CD4-positive, alpha-beta memory T cell (primary cell): ENCODE results near the gene ZNF268. TPM values are rescaled to one million over a fixed set of nuclear protein-coding genes. Genes with fewer than 3 reads are reported as not detected.

Experiments
- CTCF ChIA-PET: fragments of 350-600 bp; sonication (Branson Sonifier 250); formaldehyde crosslinking; loops from one replicate; lab custom pipeline; 2021; ENCODE audit warnings: inconsistent platforms; ENCODE audit not compliant: partially characterized antibody; lab: Charles Lee
- POLR2A ChIA-PET: fragments of 350-600 bp; sonication (Branson Sonifier 250); formaldehyde crosslinking; loops from one replicate; lab custom pipeline; 2021; ENCODE audit not compliant: partially characterized antibody; lab: Charles Lee
- DNase-seq, 5 donors: peaks; one replicate each; pipeline versions ENCODE4 v3.0.0 to v3.0.0-alpha.2; 2020 to 2022; ENCODE audit warnings: mixed read lengths in 1 of 5
- H3K27ac ChIP-seq: one replicate; pipeline ENCODE4 v1.7.0; 2013; ENCODE audit warnings: low read depth, low read length
- H3K27me3 ChIP-seq: 2 replicates; pipeline ENCODE4 v1.7.0; 2013; ENCODE audit warnings: mild to moderate bottlenecking, low read length, moderate library complexity; ENCODE audit not compliant: insufficient read depth
- H3K36me3 ChIP-seq: 2 replicates; pipeline ENCODE4 v1.7.0; 2013; ENCODE audit warnings: mild to moderate bottlenecking, low read length, moderate library complexity; ENCODE audit not compliant: insufficient read depth
- H3K4me1 ChIP-seq: 2 replicates; pipeline ENCODE4 v1.7.0; 2013; ENCODE audit warnings: mild to moderate bottlenecking, low read length, moderate library complexity; ENCODE audit not compliant: insufficient read depth
- H3K4me3 ChIP-seq, 2 donors: one replicate each; pipeline ENCODE4 v1.7.0; 2013; ENCODE audit warnings: low read length in 2 of 2, mild to moderate bottlenecking in 1 of 2
- H3K9me3 ChIP-seq, 2 donors: one replicate each; pipeline ENCODE4 v1.7.0; 2013; ENCODE audit warnings: low read length in 2 of 2, control low read depth in 1 of 2; ENCODE audit not compliant: control insufficient read depth in 1 of 2
- H3K27ac Mint-ChIP-seq, 7 donors: one replicate each; pipeline ENCODE4 v1.8.0; 2020 to 2021; ENCODE audit warnings: mixed read lengths in 7 of 7, mild to moderate bottlenecking in 6 of 7, inconsistent platforms in 3 of 7, moderate library complexity in 3 of 7
- H3K27me3 Mint-ChIP-seq, 2 donors: one replicate each; pipeline ENCODE4 v1.8.0; 2020 to 2021; ENCODE audit warnings: mixed read lengths in 2 of 2
- H3K36me3 Mint-ChIP-seq, 2 donors: one replicate each; pipeline ENCODE4 v1.8.0; 2020 to 2021; ENCODE audit warnings: mixed read lengths in 2 of 2, inconsistent platforms in 1 of 2, mild to moderate bottlenecking in 1 of 2
- H3K4me1 Mint-ChIP-seq, 4 donors: one replicate each; pipeline ENCODE4 v1.8.0; 2020 to 2021; ENCODE audit warnings: mixed read lengths in 4 of 4, mild to moderate bottlenecking in 1 of 4
- H3K4me3 Mint-ChIP-seq, 8 donors: one replicate each; pipeline ENCODE4 v1.8.0; 2020 to 2021; ENCODE audit warnings: mixed read lengths in 8 of 8, mild to moderate bottlenecking in 7 of 8, moderate library complexity in 6 of 8, inconsistent platforms in 3 of 8
- H3K9me3 Mint-ChIP-seq, 8 donors: one replicate each; pipeline ENCODE4 v1.8.0; 2020 to 2021; ENCODE audit warnings: mixed read lengths in 8 of 8, mild to moderate bottlenecking in 5 of 8, inconsistent platforms in 3 of 8, moderate library complexity in 1 of 8
- intact Hi-C: fragments of 100-400 bp; cut with micrococcal nuclease; formaldehyde crosslinking; loops from one replicate; pipeline ENCODE4 v1.15.1; 2023
- polyA plus RNA-seq, 2 donors: library from polyadenylated mRNA; unstranded; fragments of 300-500 nt; fragmentation: Illumina TruSeq; gene quantifications; one replicate each; pipeline ENCODE4 v1.2.3, GENCODE V29; 2021
- total RNA-seq, 2 experiments: library from RNA; stranded (reverse); gene quantifications; one replicate each; pipeline ENCODE4 v1.2.3, GENCODE V29; 2021

Gene ZNF268
- total RNA-seq (10 to 100 TPM; 34.9 to 39.6 TPM), polyA plus RNA-seq (10 to 100 TPM; 18.5 to 19.6 TPM)

DNA sequence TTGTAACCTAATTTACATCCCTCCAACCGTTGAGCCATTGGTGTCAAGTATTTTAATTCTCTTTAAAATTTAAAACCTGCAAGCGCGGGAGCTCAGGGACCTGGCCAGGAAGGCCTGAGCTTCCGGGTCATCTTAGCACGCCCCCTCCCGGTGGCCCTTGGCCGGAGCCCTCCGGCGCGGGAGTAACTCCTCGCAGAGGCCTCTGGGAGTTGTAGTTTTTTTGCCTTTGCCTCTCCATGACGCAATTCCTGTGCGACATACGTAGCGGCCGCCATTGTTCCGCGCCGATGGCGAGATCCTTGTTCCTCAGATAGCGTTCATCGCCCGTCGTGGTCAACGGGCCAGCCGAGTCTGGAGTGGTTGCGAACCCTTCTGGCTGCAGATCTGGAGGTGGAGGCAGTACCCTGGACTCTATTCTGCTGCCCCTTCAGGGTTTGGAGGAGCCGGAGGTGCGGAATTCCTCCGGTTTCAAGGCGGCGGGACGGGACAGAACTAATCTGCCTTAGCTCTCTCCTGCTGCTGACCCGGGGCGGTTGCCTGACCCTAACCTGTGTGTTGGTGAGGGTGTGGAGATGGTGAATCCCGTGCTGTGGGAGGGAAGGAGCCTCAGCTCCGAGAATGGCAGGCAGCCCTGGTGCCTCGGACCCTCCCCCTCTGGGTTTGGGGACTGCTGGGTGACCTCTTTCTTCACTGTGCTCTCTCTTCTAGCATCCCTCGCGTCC is at the start of gene ZNF268:
ZNF268 (plus strand) TSS at position 258 of the 722 bp plus-strand sequence. CDS start 503 bp downstream, outside the sequence.
- peak within 1 kb of the TSS; percentile 96 to 100 for H3K4me3 ChIP-seq
- CTCF ChIA-PET = interaction anchor here (0.7 to 2.3 kb wide), 11 partner anchors 10 to 413 kb away, joined by 3 to 20 read pairs (median 4); partner anchors contain the start of genes ZNF10, ZNF140 and ZNF26
- POLR2A ChIA-PET = interaction anchor here (0.6 to 3.0 kb wide), 8 partner anchors 11 to 272 kb away, joined by 3 to 43 read pairs (median 4); partner anchors contain the start of genes ZNF10, ZNF140, ZNF26 and ZNF84
- peaks cover 57 to 65% of the 10 kb centered on the region in 2 donors for H3K36me3 Mint-ChIP-seq
- peaks cover 10% of the 10 kb centered on the region for H3K4me1 ChIP-seq
- peaks cover 19 to 34% (median 23%) of the 10 kb centered on the region in 4 donors for H3K4me1 Mint-ChIP-seq
- peak within 1 kb of the TSS; percentile 89 to 97 (median 94) for H3K4me3 Mint-ChIP-seq
- H3K9me3 Mint-ChIP-seq = peaks cover 10 to 87% (median 52%) of the 10 kb centered on the region in 8 donors
- peaks cover 0 to 25% of the 10 kb centered on the region in 2 donors for H3K9me3 ChIP-seq
- peaks cover 24% of the 10 kb centered on the region for H3K36me3 ChIP-seq
- H3K27me3 Mint-ChIP-seq = no peaks in the 10 kb centered on the region
- intact Hi-C loops = loop anchor here (1.0 kb wide), 6 partner anchors 51 to 294 kb away; partner anchors contain the start of genes CHFR, ZNF10, ZNF140 and ZNF26
- H3K27ac Mint-ChIP-seq = peak within 1 kb of the TSS; percentile 91 to 98 (median 96)
- peak; percentile 84 to 89 (median 85) for DNase-seq
- H3K27ac ChIP-seq = peak within 1 kb of the TSS; percentile 73
- H3K27me3 ChIP-seq = no peaks in the 10 kb centered on the region

DNA sequence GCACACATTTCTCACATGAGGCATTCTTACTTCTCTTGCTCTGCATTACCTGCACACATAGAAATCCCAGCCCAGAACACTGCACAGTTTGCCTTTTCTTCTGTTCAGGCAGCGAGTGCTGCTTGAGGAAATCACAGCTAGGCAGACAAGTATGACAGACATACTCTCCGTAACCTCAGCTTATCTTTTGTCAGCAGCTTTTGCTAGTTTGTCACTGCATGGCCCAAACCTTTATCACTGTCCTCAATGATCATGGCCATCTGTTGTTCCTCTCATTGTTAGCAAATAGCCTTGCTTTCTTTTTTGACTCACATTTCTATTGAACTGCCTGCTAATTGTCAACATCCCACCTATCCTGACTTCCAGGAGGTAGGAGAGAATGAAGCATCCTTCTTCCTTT is 45.5 kb upstream of the ZNF268 start:
- ChIA-PET CTCF (interaction anchor here (1.5 kb wide), 1 partner anchor 15 kb away, joined by 3 read pairs; no protein-coding TSS in a partner anchor), POLR2A (no interaction called here)
- no peak overlapping the region for H3K27ac ChIP-seq
- peak overlapping the region in 2 of 8 donors; percentile 15 to 22 for H3K4me3 Mint-ChIP-seq
- H3K9me3 Mint-ChIP-seq = peaks cover 11 to 94% (median 88%) of the 10 kb centered on the region in 8 donors
- H3K4me1 Mint-ChIP-seq = peaks cover 4 to 14% (median 8%) of the 10 kb centered on the region in 4 donors
- no peak for DNase-seq
- H3K4me1 ChIP-seq = peaks cover 10% of the 10 kb centered on the region
- no peaks in the 10 kb centered on the region for H3K27me3 ChIP-seq
- no peaks in the 10 kb centered on the region for H3K27me3 Mint-ChIP-seq
- H3K36me3 ChIP-seq = peaks cover 18% of the 10 kb centered on the region
- H3K36me3 Mint-ChIP-seq = peaks cover 83 to 87% of the 10 kb centered on the region in 2 donors
- H3K4me3 ChIP-seq = no peak overlapping the region
- no peak overlapping the region for H3K27ac Mint-ChIP-seq
- peaks cover 10 to 40% of the 10 kb centered on the region in 2 donors for H3K9me3 ChIP-seq
- intact Hi-C loops = no loop called here

DNA sequence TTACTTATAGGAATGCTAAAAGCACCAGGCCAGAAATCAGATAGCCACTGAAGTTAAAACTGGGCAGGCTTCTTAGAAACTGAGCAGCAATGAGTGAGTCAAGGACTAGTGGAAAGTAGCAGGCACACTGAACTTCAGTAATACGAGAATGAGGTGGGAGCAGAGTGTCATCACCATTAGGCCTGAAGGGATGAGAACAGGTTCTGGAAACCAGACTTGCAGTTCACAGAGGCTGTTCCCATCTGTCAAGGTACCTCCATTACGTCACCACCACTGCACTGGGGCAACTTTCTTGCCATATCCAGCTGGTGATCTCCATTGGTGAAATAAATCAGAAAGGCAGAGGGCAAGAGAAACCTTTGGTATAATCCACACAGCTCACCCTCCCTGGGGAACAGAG is 35.3 kb upstream of the ZNF268 start:
- Mint-ChIP-seq H3K27me3 (no peaks in the 10 kb centered on the region), H3K4me3 (no peak overlapping the region), H3K4me1 (no peaks in the 10 kb centered on the region), H3K27ac (no peak overlapping the region), H3K36me3 (peaks cover 79 to 91% of the 10 kb centered on the region in 2 donors), H3K9me3 (peaks cover 4 to 92% (median 80%) of the 10 kb centered on the region in 8 donors)
- DNase-seq = no peak
- Histone ChIP-seq H3K9me3 (peaks cover 0 to 53% of the 10 kb centered on the region in 2 donors), H3K27me3 (no peaks in the 10 kb centered on the region), H3K27ac (no peak overlapping the region), H3K36me3 (peaks cover 14% of the 10 kb centered on the region), H3K4me1 (no peaks in the 10 kb centered on the region), H3K4me3 (no peak overlapping the region)
- ChIA-PET CTCF (no interaction called here), POLR2A (no interaction called here)
- intact Hi-C loops = no loop called here

DNA sequence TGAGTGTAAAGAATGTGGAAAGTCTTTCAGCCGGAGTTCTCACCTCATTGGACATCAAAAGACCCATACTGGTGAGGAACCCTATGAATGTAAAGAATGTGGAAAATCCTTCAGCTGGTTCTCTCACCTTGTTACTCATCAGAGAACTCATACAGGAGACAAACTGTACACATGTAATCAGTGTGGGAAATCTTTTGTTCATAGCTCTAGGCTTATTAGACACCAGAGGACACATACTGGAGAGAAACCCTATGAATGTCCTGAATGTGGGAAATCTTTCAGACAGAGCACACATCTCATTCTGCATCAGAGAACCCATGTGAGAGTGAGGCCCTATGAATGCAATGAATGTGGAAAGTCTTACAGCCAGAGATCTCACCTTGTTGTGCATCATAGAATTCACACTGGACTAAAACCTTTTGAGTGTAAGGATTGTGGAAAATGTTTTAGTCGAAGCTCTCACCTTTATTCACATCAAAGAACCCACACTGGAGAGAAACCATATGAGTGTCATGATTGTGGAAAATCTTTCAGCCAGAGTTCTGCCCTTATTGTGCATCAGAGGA is 25.1 kb upstream of the ZNF268 start:
- no peaks in the 10 kb centered on the region for H3K27me3 ChIP-seq

DNA sequence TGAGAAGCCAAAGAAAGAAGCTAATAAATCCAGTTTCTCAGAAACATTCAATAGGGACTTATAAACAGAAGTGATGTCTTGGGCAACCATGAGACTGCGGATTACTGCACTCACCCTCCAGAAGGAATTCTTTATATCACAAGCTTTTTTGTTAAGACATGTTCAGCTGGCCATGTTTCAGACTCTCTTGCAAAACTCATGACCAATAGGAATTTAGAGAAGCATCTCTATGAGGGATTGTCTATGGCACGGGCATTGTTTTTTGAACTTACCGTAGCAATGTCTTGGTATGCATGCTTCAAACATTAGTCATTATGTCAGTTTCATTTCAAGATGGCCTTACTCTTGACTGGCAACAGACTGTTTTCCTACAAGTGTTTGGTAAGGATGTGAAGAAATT is 15.5 kb upstream of the ZNF268 start:
- peaks cover 7 to 23% of the 10 kb centered on the region in 2 donors for H3K36me3 Mint-ChIP-seq
- CTCF ChIA-PET = no interaction called here
- DNase-seq = no peak

More for the DNA sequence above, 25.1 kb upstream of the ZNF268 start:
- Histone ChIP-seq H3K9me3 (peaks cover 8 to 61% of the 10 kb centered on the region in 2 donors), H3K36me3 (peaks cover 38% of the 10 kb centered on the region), H3K27ac (no peak overlapping the region), H3K4me1 (no peaks in the 10 kb centered on the region), H3K4me3 (no peak overlapping the region)
- Mint-ChIP-seq H3K4me1 (no peaks in the 10 kb centered on the region), H3K9me3 (peaks cover 0 to 96% (median 91%) of the 10 kb centered on the region in 8 donors), H3K4me3 (no peak overlapping the region), H3K27me3 (no peaks in the 10 kb centered on the region), H3K36me3 (peaks cover 79 to 82% of the 10 kb centered on the region in 2 donors), H3K27ac (no peak overlapping the region)
- CTCF ChIA-PET = no interaction called here
- intact Hi-C loops = no loop called here
- no peak for DNase-seq
- POLR2A ChIA-PET = no interaction called here

DNA sequence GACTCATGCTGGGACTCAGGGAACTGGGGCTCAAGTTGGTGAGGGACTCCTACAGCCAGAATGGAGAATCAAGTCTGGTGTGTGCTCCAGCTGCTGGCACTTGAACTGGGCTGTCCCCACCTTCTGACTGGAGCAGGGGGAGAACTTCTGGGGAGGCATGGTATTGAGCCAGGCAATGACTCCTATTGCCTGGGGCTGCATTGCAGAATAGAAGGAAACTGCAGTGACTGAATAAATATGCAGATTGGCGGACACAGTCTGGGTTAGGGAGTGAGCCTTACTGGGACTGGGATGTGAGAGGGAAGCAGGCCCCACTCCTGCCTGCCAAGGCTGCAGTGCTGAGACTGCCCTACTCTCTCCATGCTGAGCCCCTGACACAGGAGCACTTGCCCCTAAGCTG is 8.8 kb upstream of the ZNF268 start:
- Mint-ChIP-seq H3K27me3 (no peaks in the 10 kb centered on the region), H3K4me3 (no peak overlapping the region), H3K27ac (no peak overlapping the region), H3K4me1 (no peaks in the 10 kb centered on the region), H3K9me3 (peaks cover 7 to 80% (median 70%) of the 10 kb centered on the region in 8 donors), H3K36me3 (peaks cover 9 to 16% of the 10 kb centered on the region in 2 donors)
- H3K9me3 ChIP-seq = peaks cover 0 to 20% of the 10 kb centered on the region in 2 donors
- H3K27ac ChIP-seq = no peak overlapping the region
- H3K36me3 ChIP-seq = no peaks in the 10 kb centered on the region
- POLR2A ChIA-PET = no interaction called here
- H3K4me1 ChIP-seq = no peaks in the 10 kb centered on the region
- no peak overlapping the region for H3K4me3 ChIP-seq
- CTCF ChIA-PET = no interaction called here
- intact Hi-C loops = no loop called here
- no peak for DNase-seq
- H3K27me3 ChIP-seq = no peaks in the 10 kb centered on the region

More for the DNA sequence above, 15.5 kb upstream of the ZNF268 start:
- Histone ChIP-seq H3K4me1 (no peaks in the 10 kb centered on the region), H3K36me3 (no peaks in the 10 kb centered on the region), H3K27ac (no peak overlapping the region), H3K27me3 (no peaks in the 10 kb centered on the region), H3K9me3 (peaks cover 0 to 19% of the 10 kb centered on the region in 2 donors), H3K4me3 (no peak overlapping the region)
- intact Hi-C loops = no loop called here
- Mint-ChIP-seq H3K4me1 (no peaks in the 10 kb centered on the region), H3K9me3 (peaks cover 0 to 86% (median 71%) of the 10 kb centered on the region in 8 donors), H3K27ac (no peak overlapping the region), H3K4me3 (no peak overlapping the region), H3K27me3 (no peaks in the 10 kb centered on the region)
- POLR2A ChIA-PET = no interaction called here

DNA sequence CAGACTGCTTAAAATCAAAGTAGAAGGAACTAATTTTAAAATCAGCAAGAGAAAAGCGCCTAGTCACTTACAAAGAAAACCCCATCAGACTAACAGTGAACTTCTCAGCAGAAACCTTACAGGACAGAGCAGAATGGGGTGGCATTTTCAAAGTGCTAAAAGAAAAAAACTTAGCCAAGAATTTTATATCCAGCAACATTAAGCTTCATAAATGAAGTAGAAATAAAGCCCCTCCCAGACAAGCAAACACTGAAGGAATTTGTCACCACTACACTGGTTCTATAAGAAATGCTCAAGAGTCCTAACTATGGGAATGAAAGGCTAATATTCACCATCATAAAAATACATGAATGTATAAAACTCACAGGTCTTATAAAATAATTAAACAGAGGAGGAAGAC is 6.4 kb upstream of the ZNF268 start:
- Histone ChIP-seq H3K27ac (no peak overlapping the region), H3K27me3 (no peaks in the 10 kb centered on the region), H3K36me3 (no peaks in the 10 kb centered on the region), H3K4me1 (no peaks in the 10 kb centered on the region), H3K4me3 (no peak overlapping the region), H3K9me3 (peaks cover 0 to 24% of the 10 kb centered on the region in 2 donors)
- no peaks in the 10 kb centered on the region for H3K4me1 Mint-ChIP-seq
- no peak for DNase-seq
- no peak overlapping the region for H3K27ac Mint-ChIP-seq
- intact Hi-C loops = no loop called here
- ChIA-PET POLR2A (no interaction called here), CTCF (no interaction called here)
- H3K9me3 Mint-ChIP-seq = peaks cover 7 to 74% (median 62%) of the 10 kb centered on the region in 8 donors
- H3K27me3 Mint-ChIP-seq = no peaks in the 10 kb centered on the region
- peaks cover 11 to 12% of the 10 kb centered on the region in 2 donors for H3K36me3 Mint-ChIP-seq
- no peak overlapping the region for H3K4me3 Mint-ChIP-seq
